Loucy (cell line): ENCODE results near the gene HOXD13.

Source experiments
- EZH2phosphoT487 ChIP-seq: fragments of 200-600 bp; IDR thresholded peaks from 2 replicates; pipeline ENCODE4 v1.6.1; 2018; ENCODE audit warnings: antibody characterized with exemption, mild to moderate bottlenecking, moderate library complexity, borderline replicate concordance
- TF ChIP-seq, protein P1 (sequence below): fragments of 200-600 bp; sonication (generic); conservative IDR thresholded peaks from 2 replicates; pipeline ENCODE4 v1.5.1; 2014; ENCODE audit warnings: mild to moderate bottlenecking, antibody characterized with exemption, low read length

DNA sequence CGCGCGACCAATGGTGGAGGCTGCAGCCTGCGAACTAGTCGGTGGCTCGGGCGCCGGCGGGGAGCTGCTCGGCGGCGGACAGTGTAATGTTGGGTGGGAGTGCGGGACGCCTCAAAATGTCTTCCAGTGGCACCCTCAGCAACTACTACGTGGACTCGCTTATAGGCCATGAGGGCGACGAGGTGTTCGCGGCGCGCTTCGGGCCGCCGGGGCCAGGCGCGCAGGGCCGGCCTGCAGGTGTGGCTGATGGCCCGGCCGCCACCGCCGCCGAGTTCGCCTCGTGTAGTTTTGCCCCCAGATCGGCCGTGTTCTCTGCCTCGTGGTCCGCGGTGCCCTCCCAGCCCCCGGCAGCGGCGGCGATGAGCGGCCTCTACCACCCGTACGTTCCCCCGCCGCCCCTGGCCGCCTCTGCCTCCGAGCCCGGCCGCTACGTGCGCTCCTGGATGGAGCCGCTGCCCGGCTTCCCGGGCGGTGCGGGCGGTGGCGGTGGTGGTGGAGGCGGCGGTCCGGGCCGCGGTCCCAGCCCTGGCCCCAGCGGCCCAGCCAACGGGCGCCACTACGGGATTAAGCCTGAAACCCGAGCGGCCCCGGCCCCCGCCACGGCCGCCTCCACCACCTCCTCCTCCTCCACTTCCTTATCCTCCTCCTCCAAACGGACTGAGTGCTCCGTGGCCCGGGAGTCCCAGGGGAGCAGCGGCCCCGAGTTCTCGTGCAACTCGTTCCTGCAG is 30.3 kb downstream of the HOXD13 start, which contains the start of gene HOXD9:
- no peak for TF ChIP-seq EZH2phosphoT487
- TF ChIP-seq, protein P1, sequence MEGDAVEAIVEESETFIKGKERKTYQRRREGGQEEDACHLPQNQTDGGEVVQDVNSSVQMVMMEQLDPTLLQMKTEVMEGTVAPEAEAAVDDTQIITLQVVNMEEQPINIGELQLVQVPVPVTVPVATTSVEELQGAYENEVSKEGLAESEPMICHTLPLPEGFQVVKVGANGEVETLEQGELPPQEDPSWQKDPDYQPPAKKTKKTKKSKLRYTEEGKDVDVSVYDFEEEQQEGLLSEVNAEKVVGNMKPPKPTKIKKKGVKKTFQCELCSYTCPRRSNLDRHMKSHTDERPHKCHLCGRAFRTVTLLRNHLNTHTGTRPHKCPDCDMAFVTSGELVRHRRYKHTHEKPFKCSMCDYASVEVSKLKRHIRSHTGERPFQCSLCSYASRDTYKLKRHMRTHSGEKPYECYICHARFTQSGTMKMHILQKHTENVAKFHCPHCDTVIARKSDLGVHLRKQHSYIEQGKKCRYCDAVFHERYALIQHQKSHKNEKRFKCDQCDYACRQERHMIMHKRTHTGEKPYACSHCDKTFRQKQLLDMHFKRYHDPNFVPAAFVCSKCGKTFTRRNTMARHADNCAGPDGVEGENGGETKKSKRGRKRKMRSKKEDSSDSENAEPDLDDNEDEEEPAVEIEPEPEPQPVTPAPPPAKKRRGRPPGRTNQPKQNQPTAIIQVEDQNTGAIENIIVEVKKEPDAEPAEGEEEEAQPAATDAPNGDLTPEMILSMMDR = no peak
